ENCODE data around the gene FAM234B. TPM values are rescaled to one million over a fixed set of nuclear protein-coding genes. Genes with fewer than 3 reads are reported as not detected.

The FAM234B gene
- total RNA-seq, 2 donors from 2014 or later: 14.7 to 24.3 TPM

DNA sequence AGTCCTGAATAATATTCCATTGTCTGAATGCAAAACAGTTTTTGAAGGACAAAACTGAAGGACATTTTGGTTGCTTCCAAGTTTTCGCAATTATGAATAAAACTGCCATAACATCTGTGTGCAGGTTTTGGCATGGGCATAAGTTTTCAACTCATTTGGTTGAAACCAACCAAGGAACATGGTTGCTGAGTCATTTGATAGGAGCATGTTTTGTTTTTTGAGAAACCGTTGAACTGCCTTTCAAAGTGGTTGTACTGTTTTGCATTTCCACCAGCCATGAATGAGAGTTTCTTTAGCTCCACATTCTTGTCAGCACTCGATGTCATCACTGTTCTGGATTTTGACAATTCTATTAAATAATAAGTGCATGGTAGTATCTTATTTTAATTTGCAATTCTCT, 82.3 kb downstream of the FAM234B start:
- no peaks in the 10 kb centered on the region for H3K9me3 ChIP-seq
- intact Hi-C loops (cut with DNase I): no loop called here
- DNase-seq (ENCODE audit: low spot score): no peak
- TF ChIP-seq, protein P1, sequence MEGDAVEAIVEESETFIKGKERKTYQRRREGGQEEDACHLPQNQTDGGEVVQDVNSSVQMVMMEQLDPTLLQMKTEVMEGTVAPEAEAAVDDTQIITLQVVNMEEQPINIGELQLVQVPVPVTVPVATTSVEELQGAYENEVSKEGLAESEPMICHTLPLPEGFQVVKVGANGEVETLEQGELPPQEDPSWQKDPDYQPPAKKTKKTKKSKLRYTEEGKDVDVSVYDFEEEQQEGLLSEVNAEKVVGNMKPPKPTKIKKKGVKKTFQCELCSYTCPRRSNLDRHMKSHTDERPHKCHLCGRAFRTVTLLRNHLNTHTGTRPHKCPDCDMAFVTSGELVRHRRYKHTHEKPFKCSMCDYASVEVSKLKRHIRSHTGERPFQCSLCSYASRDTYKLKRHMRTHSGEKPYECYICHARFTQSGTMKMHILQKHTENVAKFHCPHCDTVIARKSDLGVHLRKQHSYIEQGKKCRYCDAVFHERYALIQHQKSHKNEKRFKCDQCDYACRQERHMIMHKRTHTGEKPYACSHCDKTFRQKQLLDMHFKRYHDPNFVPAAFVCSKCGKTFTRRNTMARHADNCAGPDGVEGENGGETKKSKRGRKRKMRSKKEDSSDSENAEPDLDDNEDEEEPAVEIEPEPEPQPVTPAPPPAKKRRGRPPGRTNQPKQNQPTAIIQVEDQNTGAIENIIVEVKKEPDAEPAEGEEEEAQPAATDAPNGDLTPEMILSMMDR (IDR thresholded peaks at IDR 0.05): no peak
- no peak for TF ChIP-seq POLR2AphosphoS5 (IDR thresholded peaks at IDR 0.05)
- no peak for TF ChIP-seq POLR2A (IDR thresholded peaks at IDR 0.05)
- no peaks in the 10 kb centered on the region for H3K36me3 ChIP-seq
- no peak overlapping the region for H3K27ac ChIP-seq
- peaks cover 3% of the 10 kb centered on the region for H3K4me1 ChIP-seq (replicated peaks)
- H3K4me3 ChIP-seq: no peak overlapping the region
- no peaks in the 10 kb centered on the region for H3K27me3 ChIP-seq (replicated peaks; ENCODE audit: insufficient read depth)
- WGBS: 88% methylated on average over 3 of the region's 3 CpGs

DNA sequence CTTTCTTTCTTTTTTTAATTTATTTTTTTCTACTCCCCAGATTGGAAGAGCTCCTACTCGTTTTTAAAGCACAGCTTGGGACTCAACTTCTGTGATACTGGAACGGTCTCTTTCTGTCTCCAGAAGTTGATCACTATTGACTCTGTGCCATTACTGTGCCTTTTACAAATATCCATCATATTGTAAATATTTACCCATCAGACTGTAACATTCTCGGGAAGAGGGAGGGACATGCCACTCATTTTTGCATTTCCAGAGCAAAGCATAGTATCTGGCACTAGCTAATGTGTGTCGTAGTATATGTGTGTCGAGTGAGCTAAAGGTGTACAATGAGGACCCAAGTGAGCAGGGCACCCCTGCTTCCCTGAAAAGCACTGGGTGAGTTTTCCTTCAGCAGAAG, 83.3 kb downstream of the FAM234B start:
- DNase-seq (ENCODE audit: low spot score): no peak
- Histone ChIP-seq H3K27me3 (replicated peaks; ENCODE audit: insufficient read depth) (no peaks in the 10 kb centered on the region), H3K36me3 (no peaks in the 10 kb centered on the region), H3K27ac (peak overlapping the region; percentile 7 to 56), H3K4me3 (no peak overlapping the region), H3K9me3 (no peaks in the 10 kb centered on the region), H3K4me1 (replicated peaks) (peaks cover 3% of the 10 kb centered on the region)
- intact Hi-C loops (cut with DNase I): no loop called here
- TF ChIP-seq POLR2AphosphoS5 (IDR thresholded peaks at IDR 0.05) (peak; percentile 40), POLR2A (IDR thresholded peaks at IDR 0.05) (no peak)
- TF ChIP-seq, protein P1 (IDR thresholded peaks at IDR 0.05): no peak
- WGBS: 55% methylated on average over 4 of the region's 5 CpGs

DNA sequence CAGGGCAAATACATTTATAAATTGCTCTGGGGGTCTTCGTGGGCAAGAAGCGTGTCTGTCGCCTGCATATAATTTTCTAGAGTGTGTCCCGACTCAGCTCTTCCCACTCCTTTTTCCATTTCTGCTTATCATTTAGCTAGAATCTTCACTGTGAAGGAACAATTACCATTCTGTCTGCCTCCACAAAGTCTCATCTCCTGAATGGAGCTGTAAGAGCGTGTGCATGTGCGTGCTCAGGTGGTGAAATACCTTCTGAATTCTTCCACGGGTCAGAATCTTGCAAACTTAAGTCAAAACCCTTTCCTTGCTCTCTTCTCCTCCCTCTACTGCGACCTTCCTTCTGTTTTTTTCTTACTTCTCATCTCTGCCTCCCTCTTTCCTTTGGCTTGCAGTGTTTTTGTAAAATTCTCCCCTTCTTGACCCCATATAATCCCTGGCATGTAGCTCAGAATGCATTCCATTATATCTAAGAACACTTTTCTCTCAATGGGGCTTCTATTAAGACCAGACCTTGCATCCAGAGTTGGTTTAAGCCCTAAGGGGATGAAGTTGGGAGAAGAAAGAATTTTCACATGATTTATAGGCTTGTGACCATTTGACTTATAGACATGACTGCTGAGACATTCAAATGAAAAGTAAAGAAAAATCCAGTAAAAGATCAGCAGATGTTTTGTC, 84.2 kb downstream of the FAM234B start:
- Histone ChIP-seq H3K9me3 (no peaks in the 10 kb centered on the region), H3K4me3 (no peak overlapping the region), H3K27me3 (replicated peaks; ENCODE audit: insufficient read depth) (no peaks in the 10 kb centered on the region), H3K27ac (peak overlapping the region in 1 of 2 donors; percentile 56), H3K36me3 (no peaks in the 10 kb centered on the region), H3K4me1 (replicated peaks) (peaks cover 3% of the 10 kb centered on the region)
- intact Hi-C loops (cut with DNase I): no loop called here
- TF ChIP-seq POLR2A (IDR thresholded peaks at IDR 0.05) (no peak), POLR2AphosphoS5 (IDR thresholded peaks at IDR 0.05) (no peak)
- TF ChIP-seq, protein P1 (IDR thresholded peaks at IDR 0.05): no peak
- 79% methylated on average over 8 of the region's 8 CpGs for whole genome bisulfite sequencing
- no peak for DNase-seq (ENCODE audit: low spot score)

DNA sequence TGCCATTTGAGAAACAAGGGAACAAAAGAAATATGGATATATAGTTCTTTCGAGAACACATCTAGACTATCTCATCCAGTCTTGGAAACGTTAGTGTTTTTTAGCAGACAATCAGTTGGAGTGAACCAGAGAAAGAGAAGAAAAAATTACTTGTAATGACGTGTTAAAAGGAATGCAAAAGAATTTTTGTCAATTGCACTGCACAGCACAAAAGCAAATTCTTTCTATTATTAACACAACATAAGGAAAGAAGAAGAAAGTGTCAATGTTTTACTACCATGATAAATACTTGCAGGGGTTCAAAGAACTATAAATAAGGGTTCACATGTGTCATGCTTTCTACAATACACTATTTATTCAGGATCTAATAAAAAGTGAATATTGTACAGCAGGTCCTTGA, 86.8 kb downstream of the FAM234B start:
- intact Hi-C loops (cut with DNase I): no loop called here
- Histone ChIP-seq H3K27ac (no peak overlapping the region), H3K36me3 (no peaks in the 10 kb centered on the region), H3K9me3 (no peaks in the 10 kb centered on the region), H3K4me1 (replicated peaks) (peaks cover 3% of the 10 kb centered on the region), H3K27me3 (replicated peaks; ENCODE audit: insufficient read depth) (no peaks in the 10 kb centered on the region), H3K4me3 (no peak overlapping the region)
- TF ChIP-seq, protein P1 (IDR thresholded peaks at IDR 0.05): no peak
- TF ChIP-seq POLR2A (IDR thresholded peaks at IDR 0.05) (no peak), POLR2AphosphoS5 (IDR thresholded peaks at IDR 0.05) (no peak)
- 23% methylated on average over 3 of the region's 3 CpGs for WGBS
- DNase-seq (ENCODE audit: low spot score): no peak

Other genes starting within 250 kb of the FAM234B start
- gene DDX47, start 231.0 kb upstream of the FAM234B start, total RNA-seq: 10 to 100 TPM; 44.6 to 74.8 TPM
- gene GPRC5A, start 152.8 kb upstream of the FAM234B start, total RNA-seq: 10 to 100 TPM in 1 of 2 donors, 1 to 10 TPM in 1; 5.4 to 22.2 TPM
- gene GPRC5D, start 92.2 kb upstream of the FAM234B start, total RNA-seq: not detected
- gene HEBP1, start 44.1 kb upstream of the FAM234B start, total RNA-seq: 10 to 100 TPM; 30.0 to 40.3 TPM
- 10 to 100 TPM in 1 of 2 donors, not detected in 1; 21.2 TPM for gene GSG1, start 59.3 kb downstream of the FAM234B start, total RNA-seq
- gene EMP1, start 152.3 kb downstream of the FAM234B start, total RNA-seq: 10 to 100 TPM; 38.9 to 71.6 TPM